CD4-positive, alpha-beta T cell treated with Interleukin-15 for 1 hour (primary cell): ENCODE results near the gene ZKSCAN5.
"Not testable (repeated sequence)": the region's sequence is repeated elsewhere in the genome, so short reads cannot be mapped to it uniquely, and the experiment has no call there.

Source experiments
- DNase-seq: peaks from one replicate; pipeline ENCODE4 v3.0.0-alpha.2; 2020

The ZKSCAN5 gene

DNA sequence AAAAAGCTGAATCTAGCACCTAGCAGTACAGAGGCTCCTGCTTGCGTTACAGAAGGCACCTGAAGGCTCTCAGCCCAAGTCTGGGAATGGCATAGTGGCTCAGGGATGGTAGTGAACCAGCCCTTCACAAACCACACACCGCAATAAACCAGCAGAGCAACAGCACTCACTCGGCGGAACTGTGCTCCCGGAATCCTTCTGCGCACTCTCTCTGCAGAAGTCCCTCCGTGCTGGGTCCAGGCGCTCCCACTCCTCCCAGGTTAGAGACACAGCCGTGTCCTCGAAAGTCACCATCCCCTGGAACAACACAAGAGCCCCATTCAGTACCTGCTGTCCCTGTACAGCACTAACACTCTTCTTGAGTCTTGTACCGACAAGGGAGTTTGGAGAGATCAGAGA lies 5.9 kb upstream of the ZKSCAN5 start:
- DNase-seq = no peak

DNA sequence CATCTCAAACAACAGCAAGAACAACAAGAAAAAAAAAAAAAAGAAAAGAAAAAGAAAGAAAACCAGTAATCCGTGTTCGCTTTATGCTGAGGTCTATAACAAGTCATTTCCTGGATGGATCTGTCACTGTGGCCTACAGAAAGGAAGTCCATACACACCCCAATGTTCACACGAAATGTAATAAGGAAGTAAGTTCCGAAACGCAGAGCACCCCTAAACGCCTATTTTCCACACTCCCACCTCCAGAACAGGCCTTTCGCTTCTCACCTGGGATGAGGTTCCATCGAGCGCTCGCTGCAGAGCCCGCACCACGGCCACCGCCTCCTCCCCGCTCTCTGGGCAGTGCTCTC lies 5.1 kb upstream of the ZKSCAN5 start:
- DNase-seq = no peak

DNA sequence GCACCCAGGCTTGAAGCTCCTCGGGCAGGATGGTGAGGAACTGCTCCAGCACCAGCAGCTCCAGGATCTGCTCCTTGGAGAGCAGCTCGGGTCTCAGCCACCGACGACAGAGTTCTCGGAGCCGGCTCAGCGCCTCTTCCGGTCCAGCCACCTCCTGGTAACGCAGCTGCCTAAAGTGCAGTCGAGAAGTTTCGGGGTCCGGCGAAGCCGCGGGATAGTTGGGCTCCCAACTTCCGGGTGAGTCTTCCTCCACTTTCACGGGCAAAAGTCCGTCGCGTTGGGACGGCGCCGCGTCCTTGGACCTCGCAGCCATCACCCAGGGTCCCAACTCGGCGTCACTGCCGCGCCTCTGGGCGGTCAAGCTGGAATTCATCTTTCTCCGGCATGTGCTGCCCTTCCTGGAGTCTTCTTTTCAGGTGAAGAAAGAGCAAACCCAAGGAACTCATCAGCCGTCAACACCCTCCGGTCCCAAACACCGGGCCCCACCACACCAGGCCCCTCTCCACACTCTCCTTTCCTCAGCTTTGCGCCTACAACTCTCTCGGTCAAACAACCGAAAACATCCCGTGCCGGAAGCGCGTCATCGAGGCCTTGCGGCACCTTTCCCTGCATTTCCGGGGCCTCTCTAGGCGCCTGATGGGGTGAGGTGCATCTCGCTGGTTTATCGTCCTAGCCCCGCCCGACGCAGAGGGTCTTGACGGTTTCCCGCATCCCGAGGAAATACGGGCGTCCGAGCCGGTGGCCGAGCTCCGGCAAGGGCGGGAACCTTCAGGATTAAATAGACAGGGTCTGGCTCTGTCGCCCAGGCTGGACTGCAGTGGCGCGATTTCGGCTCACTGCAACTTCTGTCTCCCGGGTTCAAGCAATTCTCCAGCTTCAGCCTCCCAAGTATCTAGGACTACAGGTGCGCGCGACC lies 4.5 kb upstream of the ZKSCAN5 start, which contains the start of gene ZNF394:
ZNF394 (minus strand) TSS at position 561 of the 916 bp plus-strand sequence; CDS start at position 373, 188 bp downstream.
- peak; percentile 90 for DNase-seq

DNA sequence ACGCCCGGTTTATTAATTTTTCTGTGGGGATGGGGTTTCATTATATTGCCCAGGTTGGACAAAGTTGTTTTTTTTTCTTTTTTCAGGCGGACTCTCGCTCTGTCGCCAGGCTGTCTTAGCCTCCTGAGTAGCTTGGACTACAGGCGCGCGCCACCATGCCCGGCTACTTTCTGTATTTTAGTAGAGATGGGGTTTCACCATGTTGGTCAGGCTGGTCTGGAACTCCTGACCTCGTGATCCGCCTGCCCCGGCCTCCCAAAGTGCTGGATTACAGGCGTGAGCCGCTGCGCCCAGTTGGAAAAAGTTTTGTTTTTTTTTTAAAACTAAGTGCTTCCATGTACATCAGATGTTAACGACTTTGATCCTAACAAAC lies 3.8 kb upstream of the ZKSCAN5 start:
- DNase-seq = no peak

DNA sequence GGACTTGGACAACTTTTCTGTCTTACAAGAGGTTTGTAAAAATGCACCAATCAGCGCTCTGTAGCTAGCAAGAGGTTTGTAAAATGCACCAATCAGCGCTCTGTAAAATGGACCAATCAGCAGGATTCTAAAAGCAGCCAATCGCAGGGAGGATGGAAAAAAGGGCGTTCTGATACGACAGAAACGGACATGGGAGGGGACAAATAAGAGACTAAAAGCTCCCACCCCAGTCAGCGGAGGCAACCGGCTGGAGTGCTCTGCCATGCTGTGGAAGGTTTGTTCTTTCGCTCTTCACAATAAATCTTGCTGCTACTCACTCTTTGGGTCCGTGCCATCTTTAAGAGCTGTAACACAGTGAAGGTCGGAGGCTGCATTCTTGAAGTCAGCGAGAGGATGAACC lies 3.2 kb upstream of the ZKSCAN5 start:
- DNase-seq = not testable (repeated sequence)

DNA sequence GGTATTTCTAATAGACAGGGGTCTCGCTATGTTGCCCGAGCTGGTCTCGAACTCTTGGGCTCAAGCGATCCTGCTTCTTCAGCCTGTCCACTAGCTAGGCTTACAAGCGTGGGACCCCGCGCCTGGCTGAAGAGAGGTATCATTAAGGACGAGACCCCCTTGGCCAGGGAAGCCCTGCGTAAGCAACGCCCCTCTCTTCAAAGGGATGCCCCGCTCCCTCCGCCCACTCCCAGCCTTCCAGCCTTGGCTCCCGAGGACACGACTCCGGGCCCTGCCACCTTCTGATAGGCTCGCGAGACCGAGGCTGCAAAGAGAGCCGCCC lies 220 bp upstream of the ZKSCAN5 start:
- no peak for DNase-seq

DNA sequence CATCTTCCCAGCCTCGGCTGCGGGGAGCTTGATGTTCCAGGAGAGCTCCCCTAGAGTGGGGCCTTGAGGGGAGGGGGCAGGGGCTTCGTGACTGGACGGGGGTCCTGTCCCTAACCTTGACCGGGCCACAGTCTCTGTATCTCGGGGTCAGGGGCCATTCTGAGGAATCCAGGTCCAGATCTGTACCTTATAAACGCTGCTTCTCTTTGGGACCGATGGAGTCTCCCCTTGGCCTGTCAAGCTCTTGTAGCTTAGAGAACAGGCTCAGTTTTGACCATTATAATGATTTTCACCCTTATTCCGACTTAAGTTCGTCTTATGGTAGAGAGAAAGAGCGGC lies 831 bp downstream of the ZKSCAN5 start:
- no peak for DNase-seq

DNA sequence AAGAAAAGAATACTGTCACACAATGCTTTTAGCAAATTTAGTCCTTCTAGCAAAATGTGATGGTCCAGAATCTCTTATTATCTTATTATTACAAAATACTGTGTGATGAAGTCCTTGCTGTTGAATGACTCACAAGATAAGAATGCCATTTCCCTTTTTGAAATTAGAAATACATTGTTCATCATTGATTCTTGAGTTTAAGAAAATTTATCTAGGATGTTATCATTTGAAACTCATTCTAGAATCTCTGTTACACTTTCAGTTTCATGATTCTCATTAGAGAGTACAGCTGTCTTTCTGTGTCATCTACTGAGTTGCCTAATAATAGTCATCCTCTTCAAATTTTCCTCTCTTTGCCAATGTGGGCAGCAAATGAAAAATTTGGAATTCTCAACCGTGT lies 9.6 kb downstream of the ZKSCAN5 start:
- no peak for DNase-seq

DNA sequence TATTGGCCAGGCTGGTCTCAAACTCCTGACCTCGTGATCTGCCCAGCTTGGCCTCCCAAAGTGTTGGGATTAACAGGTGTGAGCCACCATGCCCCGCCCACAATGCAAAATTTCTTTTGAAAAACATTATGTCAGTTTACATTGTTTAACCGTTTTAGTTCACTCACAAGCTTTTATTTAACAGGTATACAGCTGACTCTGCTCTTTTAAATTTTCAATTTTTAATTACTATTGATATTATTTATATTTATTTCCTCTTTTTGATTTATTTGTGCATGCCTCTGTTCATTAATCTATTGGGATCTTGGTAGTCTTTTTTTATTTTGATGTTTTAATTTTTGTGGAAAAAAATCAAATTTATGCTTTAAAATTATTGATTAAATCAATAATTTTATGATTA lies 16.9 kb downstream of the ZKSCAN5 start:
- no peak for DNase-seq

DNA sequence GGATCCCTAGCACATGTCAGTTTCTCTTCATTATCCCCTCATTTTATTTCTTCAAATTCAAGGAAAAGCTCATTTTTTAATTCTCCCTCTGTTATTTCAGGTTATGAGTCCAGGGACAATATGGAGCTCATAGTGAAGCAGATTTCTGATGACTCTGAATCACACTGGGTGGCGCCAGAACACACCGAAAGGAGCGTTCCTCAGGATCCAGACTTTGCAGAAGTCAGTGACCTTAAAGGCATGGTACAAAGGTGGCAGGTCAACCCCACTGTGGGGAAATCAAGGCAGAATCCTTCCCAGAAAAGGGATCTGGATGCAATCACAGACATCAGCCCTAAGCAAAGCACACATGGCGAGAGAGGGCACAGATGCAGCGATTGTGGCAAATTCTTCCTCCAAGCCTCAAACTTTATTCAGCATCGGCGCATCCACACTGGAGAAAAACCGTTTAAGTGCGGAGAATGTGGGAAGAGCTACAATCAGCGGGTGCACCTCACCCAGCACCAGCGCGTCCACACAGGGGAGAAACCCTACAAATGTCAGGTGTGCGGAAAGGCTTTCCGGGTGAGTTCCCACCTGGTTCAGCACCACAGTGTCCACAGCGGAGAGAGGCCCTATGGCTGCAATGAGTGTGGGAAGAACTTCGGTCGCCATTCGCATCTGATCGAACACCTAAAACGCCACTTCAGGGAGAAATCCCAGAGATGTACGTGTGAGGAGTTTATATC lies 21.4 kb downstream of the ZKSCAN5 start:
- no peak for DNase-seq

DNA sequence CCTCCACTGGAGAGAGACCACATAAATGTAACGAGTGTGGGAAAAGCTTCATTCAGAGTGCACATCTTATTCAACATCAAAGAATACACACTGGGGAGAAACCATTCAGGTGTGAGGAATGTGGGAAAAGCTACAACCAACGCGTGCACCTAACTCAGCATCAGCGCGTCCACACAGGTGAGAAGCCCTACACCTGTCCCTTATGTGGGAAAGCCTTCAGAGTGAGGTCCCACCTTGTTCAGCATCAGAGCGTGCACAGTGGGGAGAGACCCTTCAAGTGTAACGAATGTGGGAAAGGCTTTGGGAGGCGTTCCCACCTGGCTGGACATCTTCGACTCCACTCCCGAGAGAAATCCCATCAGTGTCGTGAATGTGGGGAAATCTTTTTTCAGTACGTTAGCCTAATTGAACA lies 26.9 kb downstream of the ZKSCAN5 start:
- no peak for DNase-seq

DNA sequence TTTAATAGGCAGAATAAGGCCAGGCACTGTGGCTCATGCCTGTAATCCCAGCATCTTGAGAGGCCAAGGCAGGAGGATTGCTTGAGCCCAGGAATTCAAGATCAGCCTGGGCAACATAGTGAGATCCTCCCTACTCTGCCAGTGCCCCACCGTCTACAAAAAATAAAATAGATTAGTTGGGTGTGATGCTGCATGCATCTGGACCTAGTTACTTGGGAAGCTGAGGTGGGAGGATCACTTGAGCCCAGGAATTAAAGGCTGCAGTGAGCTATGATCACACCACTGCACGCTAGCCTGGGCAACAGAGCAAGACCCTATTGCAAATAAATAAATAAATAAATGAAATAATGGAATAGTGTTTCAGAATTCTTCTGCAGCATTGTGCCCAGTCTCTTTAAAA lies 31.2 kb downstream of the ZKSCAN5 start:
- no peak for DNase-seq

DNA sequence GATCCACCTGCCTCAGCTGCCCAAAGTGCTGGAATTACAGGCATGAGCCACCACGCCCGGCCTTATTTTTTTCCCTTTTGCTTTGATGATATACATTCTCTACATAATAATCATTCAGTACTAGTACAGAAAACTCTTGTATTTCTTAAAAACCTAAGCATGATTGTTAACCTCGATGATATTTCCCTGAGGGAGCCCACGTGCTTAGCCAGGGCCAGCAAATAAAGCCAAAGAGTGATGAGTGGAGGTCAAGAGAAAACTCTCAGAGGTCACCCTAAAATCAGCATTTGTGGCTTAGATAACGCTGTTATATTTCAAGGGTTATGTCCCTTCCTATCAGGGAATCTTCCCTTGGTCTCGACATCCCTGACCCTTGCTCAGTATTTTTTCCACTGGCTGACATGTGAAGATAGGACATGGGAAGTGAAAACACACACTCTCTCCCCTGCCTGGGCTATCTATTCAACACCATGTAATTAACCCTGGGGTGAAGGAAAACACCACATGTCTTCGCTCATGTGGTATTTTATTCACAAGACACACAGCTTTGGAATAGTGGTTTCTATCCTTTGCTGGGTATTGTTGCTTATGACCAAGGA lies 34.9 kb downstream of the ZKSCAN5 start:
- no peak for DNase-seq

DNA sequence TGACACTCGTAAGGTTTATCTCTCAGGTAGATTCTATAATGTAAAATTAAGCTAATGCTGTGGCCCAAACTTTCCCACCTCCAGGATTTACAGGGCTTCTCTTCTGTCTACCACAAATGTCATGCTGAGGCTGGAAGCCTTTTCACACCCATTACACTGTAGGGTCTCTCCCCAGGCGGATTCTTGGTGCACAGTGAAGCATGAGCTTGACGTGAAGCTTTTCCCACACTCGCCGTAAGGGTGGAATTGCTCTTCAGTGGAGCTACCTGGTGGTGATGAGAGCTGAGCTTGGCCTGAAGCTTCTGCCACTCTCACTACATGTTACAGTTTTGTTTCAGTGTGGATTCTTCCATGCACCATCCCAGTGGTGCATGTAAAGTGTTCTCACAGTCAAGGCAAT lies 36.1 kb downstream of the ZKSCAN5 start:
- DNase-seq = no peak

DNA sequence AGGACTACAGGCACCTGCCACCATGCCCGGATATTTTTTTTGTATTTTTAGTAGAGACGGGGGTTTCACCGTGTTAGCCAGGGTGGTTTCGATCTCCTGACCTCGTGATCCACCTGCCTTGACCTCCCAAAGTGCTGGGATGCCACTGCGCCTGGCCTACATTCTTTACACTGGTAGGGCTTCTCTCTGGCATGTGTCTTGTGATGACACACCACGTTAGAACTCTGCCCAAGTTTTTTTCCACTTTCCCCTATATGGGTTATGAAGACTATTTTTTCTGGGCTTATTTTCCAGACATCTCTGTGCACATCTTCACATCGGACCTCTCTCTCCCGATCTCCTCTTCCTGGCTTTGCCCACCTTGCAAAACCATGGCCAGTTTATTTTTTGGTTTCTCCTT lies 36.8 kb downstream of the ZKSCAN5 start:
- no peak for DNase-seq

DNA sequence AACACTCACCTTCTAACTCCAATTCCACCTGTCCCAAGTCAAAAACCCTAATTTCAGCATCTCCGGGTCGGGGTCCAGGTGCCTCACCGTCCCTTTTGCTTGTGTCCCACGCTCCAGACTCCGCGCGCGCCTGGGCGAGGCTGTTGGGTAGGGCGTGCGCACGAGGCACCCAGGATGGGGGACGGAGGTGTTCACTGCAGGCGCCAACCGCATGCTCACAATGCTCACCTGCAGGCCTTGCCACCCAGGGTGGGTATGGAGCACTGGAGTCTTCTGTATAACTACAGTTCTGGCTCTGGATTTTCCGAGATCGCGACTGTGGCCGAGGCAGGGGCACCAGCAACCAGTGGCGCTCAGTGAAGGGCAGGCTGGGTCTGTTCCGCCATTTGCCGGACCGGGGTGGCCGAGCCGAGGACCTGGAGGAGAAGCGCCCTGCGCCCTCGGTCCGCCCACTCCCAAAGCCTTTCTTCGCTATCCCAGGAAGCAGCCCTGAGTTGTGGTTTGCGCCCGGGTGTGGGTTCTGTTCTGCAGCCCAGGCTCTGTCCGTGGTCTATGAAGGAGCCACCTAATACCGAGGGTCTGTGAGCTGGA lies 38.7 kb downstream of the ZKSCAN5 start:
- no peak for DNase-seq

DNA sequence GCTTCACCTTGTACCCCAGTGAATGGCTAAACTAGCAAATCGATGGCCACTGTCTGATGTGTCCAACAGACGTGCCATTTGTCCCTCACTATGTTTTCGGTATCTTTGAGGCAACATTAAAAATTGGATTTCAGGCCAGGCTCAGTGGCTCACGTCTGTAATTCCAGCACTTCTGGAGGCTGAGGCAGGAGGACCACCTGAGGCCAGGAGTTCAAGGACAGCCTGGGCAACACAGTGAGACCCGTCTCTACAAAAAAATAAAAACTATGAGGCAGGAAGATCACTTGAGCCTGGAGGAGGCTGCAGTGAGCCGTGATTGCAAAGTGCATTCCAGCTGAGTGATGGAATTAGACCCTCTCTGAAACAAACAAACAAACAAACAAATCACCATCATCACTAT lies 39.5 kb downstream of the ZKSCAN5 start:
- no peak for DNase-seq

DNA sequence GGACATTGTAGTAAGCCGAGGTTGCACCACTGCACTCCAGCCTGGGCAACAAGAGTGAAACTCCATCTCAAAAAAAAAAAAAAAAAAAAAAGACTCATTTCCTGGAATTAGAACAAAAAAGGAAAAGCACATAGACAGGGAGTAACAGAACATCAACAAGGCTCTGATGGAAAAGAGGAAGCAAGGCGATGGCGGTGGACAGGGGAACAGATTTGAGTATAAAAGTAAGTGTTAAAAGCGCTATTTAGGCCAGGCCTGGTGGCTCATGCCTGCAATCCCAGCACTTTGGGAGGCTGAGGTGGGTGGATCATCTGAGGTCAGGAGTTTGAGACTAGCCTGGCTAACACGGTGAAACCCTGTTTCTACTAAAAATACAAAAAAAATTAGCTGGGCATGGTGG lies 40.8 kb downstream of the ZKSCAN5 start:
- not testable (repeated sequence) for DNase-seq

DNA sequence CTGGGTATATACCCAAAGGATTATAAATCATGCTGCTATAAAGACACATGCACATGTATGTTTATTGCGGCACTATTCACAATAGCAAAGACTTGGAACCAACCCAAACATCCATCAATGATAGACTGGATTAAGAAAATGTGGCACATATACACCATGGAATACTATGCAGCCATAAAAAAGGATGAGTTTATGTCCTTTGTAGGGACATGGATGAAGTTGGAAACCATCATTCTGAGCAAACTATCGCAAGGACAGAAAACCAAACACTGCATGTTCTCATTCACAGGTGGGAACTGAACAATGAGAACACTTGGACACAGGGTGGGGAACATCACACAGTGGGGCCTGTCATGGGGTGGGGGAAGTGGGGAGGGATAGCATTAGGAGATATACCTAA lies 45.1 kb downstream of the ZKSCAN5 start:
- not testable (repeated sequence) for DNase-seq

DNA sequence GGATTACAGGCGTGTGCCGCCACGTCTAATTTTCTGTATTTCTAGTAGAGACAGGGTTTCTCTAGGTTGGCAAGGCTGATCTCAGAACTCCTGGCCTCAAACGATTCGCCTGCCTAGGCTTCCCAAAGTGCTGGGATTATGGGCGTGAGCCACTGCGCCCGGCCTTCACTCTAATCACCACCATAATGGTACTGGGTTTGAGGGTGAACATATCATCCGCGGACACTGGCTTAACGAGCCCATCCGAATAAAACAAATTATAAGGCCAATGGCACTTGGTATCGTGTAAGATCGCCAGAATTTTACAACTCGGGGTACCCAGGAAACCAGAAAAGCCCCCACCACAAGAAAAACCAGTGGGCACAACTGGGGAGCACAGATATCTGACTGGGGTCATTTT lies 46.9 kb downstream of the ZKSCAN5 start:
- DNase-seq = no peak

DNA sequence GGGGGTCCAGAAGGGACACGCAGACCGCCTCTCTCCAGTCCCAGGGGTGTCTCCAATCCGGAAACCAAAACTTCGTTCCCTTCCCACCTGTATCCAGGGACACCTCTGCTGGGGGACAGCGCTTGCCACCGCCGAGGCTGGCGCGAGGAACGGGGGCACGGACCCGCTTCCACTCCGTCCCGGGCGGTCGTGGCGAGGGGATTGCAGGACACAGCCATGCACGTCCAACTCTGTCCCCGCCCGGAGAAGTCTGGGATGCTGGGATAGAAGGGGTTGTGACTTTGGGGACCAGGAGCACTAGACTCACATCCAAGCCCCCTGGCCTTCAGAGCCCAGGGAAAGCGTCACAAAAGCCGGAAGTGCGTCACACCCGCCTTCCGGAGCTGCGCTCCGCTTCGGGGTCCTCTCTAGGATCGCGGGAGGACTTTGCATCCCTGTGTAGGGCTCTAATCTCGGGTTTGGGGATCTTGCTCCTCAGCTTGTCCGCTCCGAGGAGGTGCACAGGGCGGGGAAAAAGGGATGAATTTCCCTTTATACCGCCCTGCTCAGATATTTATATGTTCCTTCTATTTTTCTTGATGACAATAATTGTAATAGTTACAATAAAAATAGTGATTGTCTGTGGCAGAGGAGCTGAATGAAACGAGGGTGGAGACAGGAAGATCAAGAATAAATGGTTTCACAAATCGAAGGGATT lies 47.5 kb downstream of the ZKSCAN5 start, which contains the start of gene FAM200A:
FAM200A (minus strand) TSS at position 348 of the 697 bp plus-strand sequence. CDS start 3,707 bp downstream, outside the sequence.
- DNase-seq = peak; percentile 88

DNA sequence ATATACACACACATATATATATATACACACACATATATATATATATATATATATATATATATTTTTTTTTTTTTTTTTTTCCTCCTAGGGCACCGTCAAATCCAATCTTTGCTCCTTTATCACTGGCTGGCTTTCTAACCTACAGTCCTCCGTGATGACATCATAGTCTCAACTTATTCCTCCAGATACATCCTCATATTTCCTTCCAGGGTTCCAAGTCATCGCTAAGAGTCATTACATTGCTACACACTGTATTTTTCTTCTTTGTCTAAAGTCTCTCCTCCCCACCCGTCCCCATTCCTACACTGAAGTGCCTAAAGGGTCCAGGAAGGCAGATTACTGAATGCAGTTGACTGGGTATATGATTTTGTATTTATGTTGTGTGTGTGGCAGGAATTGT lies 48.6 kb downstream of the ZKSCAN5 start:
- no peak for DNase-seq

DNA sequence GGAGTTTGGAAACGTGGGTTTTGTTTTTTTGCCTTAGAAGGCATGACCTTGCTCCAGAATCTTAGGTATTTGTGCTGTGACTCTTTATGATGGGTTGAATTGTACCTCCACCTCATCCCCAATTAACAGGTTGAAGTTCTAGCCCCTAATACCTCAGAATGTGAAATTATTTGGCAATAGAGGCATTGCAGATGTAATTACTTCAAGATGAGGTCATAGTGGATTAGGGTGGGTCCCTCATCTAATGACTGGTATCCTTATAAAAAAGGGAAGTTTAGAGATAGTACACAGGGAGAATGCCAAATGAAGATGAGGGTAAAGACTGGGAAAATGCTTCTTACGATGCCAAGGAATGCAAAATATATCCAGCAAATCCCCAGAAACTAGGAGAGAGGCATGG lies 50.5 kb downstream of the ZKSCAN5 start:
- DNase-seq = no peak
